SK-N-SH treated with all-trans-retinoic acid at 6 μM for 48 hours (cell line): ENCODE measurements around the gene PLCL2.

Experiments
- ARNTL ChIP-seq: fragments of 450-650 bp; formaldehyde crosslinking; IDR thresholded peaks from 2 replicates; pipeline ENCODE4 v1.5.0; 2020; ENCODE audit warnings: low read depth, mild to moderate bottlenecking, moderate library complexity, borderline replicate concordance
- TOX ChIP-seq: fragments of 250-450 bp; sonication (Bioruptor Pico); IDR thresholded peaks from 2 replicates; pipeline ENCODE4 v1.8.0; 2021; ENCODE audit warnings: mild to moderate bottlenecking, moderate library complexity, borderline replicate concordance
- ZFP30 ChIP-seq: fragments of 450-650 bp; formaldehyde crosslinking; IDR thresholded peaks from 2 replicates; pipeline ENCODE4 v1.5.0; 2022; ENCODE audit warnings: mild to moderate bottlenecking, moderate library complexity
- ZNF565 ChIP-seq: fragments of 450-650 bp; formaldehyde crosslinking; conservative IDR thresholded peaks from 2 replicates; pipeline ENCODE4 v1.5.0; 2020; ENCODE audit warnings: low read depth, mild to moderate bottlenecking, moderate library complexity
- TF ChIP-seq, protein P1 (sequence below): fragments of 250-450 bp; sonication (Bioruptor Pico); IDR thresholded peaks from 2 replicates; pipeline ENCODE4 v1.8.0; 2021; ENCODE audit warnings: low read depth, mild to moderate bottlenecking, moderate library complexity, borderline replicate concordance
- TF ChIP-seq, protein P2 (sequence below): fragments of 250-450 bp; sonication (Bioruptor Pico); IDR thresholded peaks from 2 replicates; pipeline ENCODE4 v1.5.1; 2021; ENCODE audit warnings: mild to moderate bottlenecking, moderate library complexity
- TF ChIP-seq, protein P3 (sequence below): fragments of 250-450 bp; sonication (Bioruptor Pico); IDR thresholded peaks from 2 replicates; pipeline ENCODE4 v1.5.1; 2020; ENCODE audit warnings: low read depth, mild to moderate bottlenecking, moderate library complexity

DNA sequence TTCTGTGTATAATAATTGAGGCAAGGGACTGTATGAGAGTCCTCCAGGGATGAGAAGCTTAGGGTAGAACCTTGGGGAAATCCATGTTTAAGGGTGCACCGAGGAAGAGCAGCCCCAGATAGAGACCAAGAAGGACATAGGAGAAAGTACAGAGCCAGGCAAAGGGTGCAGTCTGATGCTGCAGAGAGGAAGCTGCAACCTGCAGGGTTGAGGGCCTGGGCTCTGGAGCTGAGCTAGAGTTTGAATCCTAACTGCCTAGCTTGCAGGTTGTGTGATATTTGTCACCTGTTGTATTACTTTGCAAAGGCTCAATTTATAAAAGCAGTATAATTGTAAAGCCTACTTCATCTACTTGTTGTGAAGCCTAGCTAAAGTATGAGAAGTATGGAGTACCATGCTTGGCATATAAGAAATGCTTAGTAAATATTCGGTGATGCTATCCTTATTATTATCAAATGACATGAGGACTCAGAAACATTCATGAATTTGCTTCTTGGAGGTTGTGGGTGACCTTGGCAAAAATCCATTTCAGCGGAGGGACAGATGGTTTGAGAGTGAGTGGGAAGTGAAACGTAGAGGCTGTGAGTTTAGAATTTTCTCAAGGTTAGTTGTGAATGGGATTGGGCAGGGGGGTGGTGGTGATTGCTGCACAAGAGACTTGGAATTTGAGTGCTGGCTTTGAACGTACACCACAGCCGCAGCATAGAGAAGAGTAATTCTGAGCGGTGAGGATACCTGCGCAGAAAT lies 43.8 kb downstream of the PLCL2 start:
- TF ChIP-seq, protein P1, sequence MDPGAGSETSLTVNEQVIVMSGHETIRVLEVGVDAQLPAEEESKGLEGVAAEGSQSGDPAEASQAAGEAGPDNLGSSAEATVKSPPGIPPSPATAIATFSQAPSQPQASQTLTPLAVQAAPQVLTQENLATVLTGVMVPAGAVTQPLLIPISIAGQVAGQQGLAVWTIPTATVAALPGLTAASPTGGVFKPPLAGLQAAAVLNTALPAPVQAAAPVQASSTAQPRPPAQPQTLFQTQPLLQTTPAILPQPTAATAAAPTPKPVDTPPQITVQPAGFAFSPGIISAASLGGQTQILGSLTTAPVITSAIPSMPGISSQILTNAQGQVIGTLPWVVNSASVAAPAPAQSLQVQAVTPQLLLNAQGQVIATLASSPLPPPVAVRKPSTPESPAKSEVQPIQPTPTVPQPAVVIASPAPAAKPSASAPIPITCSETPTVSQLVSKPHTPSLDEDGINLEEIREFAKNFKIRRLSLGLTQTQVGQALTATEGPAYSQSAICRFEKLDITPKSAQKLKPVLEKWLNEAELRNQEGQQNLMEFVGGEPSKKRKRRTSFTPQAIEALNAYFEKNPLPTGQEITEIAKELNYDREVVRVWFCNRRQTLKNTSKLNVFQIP (CRISPR knock-in tag) = no peak
- TF ChIP-seq ZFP30 (no peak), TOX (CRISPR knock-in tag) (no peak), ARNTL (CRISPR knock-in tag) (no peak), ZNF565 (no peak)
- TF ChIP-seq, protein P2, sequence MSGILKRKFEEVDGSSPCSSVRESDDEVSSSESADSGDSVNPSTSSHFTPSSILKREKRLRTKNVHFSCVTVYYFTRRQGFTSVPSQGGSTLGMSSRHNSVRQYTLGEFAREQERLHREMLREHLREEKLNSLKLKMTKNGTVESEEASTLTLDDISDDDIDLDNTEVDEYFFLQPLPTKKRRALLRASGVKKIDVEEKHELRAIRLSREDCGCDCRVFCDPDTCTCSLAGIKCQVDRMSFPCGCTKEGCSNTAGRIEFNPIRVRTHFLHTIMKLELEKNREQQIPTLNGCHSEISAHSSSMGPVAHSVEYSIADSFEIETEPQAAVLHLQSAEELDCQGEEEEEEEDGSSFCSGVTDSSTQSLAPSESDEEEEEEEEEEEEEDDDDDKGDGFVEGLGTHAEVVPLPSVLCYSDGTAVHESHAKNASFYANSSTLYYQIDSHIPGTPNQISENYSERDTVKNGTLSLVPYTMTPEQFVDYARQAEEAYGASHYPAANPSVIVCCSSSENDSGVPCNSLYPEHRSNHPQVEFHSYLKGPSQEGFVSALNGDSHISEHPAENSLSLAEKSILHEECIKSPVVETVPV (CRISPR knock-in tag) = no peak
- TF ChIP-seq, protein P3, sequence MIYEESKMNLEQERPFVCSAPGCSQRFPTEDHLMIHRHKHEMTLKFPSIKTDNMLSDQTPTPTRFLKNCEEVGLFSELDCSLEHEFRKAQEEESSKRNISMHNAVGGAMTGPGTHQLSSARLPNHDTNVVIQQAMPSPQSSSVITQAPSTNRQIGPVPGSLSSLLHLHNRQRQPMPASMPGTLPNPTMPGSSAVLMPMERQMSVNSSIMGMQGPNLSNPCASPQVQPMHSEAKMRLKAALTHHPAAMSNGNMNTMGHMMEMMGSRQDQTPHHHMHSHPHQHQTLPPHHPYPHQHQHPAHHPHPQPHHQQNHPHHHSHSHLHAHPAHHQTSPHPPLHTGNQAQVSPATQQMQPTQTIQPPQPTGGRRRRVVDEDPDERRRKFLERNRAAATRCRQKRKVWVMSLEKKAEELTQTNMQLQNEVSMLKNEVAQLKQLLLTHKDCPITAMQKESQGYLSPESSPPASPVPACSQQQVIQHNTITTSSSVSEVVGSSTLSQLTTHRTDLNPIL (CRISPR knock-in tag) = no peak
